H1 (cell line): Measurements from ENCODE around the gene PRKAG1.
A peak's percentile ranks its signal among the peaks of the same experiment; 100 is the strongest.

Experiments used
- ATF2 ChIP-seq: IDR thresholded peaks from 2 replicates; pipeline ENCODE4 v1.6.1; 2012; ENCODE audit warnings: low read length, inconsistent platforms
- CHD1 ChIP-seq: IDR thresholded peaks from 2 replicates; pipeline ENCODE4 v1.6.1; 2012; ENCODE audit warnings: low read depth, low read length, improper control_type of control experiment
- EZH2 ChIP-seq: fragments of 200-600 bp; sonication (generic); IDR thresholded peaks from 2 replicates; pipeline ENCODE4 v1.7.1; 2012; ENCODE audit warnings: low read depth, mild to moderate bottlenecking, moderate library complexity, low read length, inconsistent platforms; ENCODE audit not compliant: severe bottlenecking
- KDM1A ChIP-seq: fragments of 200-600, 300-600 bp; sonication (generic); IDR thresholded peaks from 2 replicates; pipeline ENCODE4 v1.7.1; 2016; ENCODE audit warnings: mild to moderate bottlenecking, low read length, borderline replicate concordance
- POLR2A ChIP-seq, 2 experiments: IDR thresholded peaks; 1 replicate in 1 of 2; 2 replicates in 1 of 2; pipeline ENCODE4 v1.6.1; 2011; ENCODE audit warnings: low read depth in 2 of 2, low read length in 2 of 2, mild to moderate bottlenecking in 2 of 2; ENCODE audit errors: control extremely low read depth in 1 of 2
- RBBP5 ChIP-seq: IDR thresholded peaks from 2 replicates; pipeline ENCODE4 v1.7.1; 2012; ENCODE audit warnings: low read depth, mild to moderate bottlenecking, inconsistent platforms, low read length, moderate library complexity, borderline replicate concordance
- RXRA ChIP-seq: IDR thresholded peaks from 2 replicates; pipeline ENCODE4 v1.6.1; 2011; ENCODE audit warnings: low read depth, mild to moderate bottlenecking, low read length, moderate library complexity; ENCODE audit not compliant: insufficient read depth
- TAF1 ChIP-seq: IDR thresholded peaks from 2 replicates; pipeline ENCODE4 v1.6.1; 2011; ENCODE audit warnings: mild to moderate bottlenecking, low read depth, low read length
- USF2 ChIP-seq: IDR thresholded peaks from 2 replicates; pipeline ENCODE4 v1.6.1; 2011; ENCODE audit warnings: low read length, improper control_type of control experiment
- YY1 ChIP-seq: IDR thresholded peaks from 2 replicates; pipeline ENCODE4 v1.6.1; 2011; ENCODE audit warnings: low read depth, mild to moderate bottlenecking, low read length
- ZNF274 ChIP-seq: IDR thresholded peaks from 2 replicates; pipeline ENCODE4 v1.7.0; 2012; ENCODE audit warnings: low read length, borderline replicate concordance; ENCODE audit errors: extremely low read depth
- TF ChIP-seq, protein P1 (sequence below), 3 experiments: IDR thresholded peaks; 1 replicate in 2 of 3; 2 replicates in 1 of 3; pipeline versions ENCODE4 v1.5.1 to v1.6.1; 2011; ENCODE audit warnings: low read length in 3 of 3, mild to moderate bottlenecking in 3 of 3, inconsistent platforms in 2 of 3, low read depth in 1 of 3, moderate library complexity in 1 of 3; ENCODE audit not compliant: insufficient read depth in 1 of 3; ENCODE audit errors: control extremely low read depth in 1 of 3

- TF ChIP-seq, protein P1, sequence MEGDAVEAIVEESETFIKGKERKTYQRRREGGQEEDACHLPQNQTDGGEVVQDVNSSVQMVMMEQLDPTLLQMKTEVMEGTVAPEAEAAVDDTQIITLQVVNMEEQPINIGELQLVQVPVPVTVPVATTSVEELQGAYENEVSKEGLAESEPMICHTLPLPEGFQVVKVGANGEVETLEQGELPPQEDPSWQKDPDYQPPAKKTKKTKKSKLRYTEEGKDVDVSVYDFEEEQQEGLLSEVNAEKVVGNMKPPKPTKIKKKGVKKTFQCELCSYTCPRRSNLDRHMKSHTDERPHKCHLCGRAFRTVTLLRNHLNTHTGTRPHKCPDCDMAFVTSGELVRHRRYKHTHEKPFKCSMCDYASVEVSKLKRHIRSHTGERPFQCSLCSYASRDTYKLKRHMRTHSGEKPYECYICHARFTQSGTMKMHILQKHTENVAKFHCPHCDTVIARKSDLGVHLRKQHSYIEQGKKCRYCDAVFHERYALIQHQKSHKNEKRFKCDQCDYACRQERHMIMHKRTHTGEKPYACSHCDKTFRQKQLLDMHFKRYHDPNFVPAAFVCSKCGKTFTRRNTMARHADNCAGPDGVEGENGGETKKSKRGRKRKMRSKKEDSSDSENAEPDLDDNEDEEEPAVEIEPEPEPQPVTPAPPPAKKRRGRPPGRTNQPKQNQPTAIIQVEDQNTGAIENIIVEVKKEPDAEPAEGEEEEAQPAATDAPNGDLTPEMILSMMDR (IDR thresholded peaks at IDR 0.05; ENCODE audit: control extremely low read depth in 1 of 3, insufficient read depth in 1 of 3, low read depth in 1 of 3, low read length in 3 of 3), result no peak
- TF ChIP-seq EZH2, result no peak
- TF ChIP-seq RBBP5, result peak; percentile 83; the same call in 1 of the 2 replicates
- no peak for TF ChIP-seq ZNF274
- TF ChIP-seq KDM1A, result no peak
- TF ChIP-seq TAF1, result peak; percentile 97
- peak; percentile 89 for TF ChIP-seq YY1
- TF ChIP-seq RXRA, result no peak
- peak; percentile 78 for TF ChIP-seq ATF2
- TF ChIP-seq USF2, result peak; percentile 48; the same call in 1 of the 2 replicates
- peak; percentile 14 to 92 for TF ChIP-seq POLR2A (IDR thresholded peaks at IDR 0.05; ENCODE audit: control extremely low read depth in 1 of 2, low read depth in 2 of 2, low read length in 2 of 2)
- TF ChIP-seq CHD1, result no peak
These were observed 41.9 kb upstream of the PRKAG1 start, which contains the start of gene KMT2D for GRCh38 chr12:49060237-49061156.
